ENCODE results near the gene GPR137.

- TF ChIP-seq CTCF (tag by site-specific recombination; IDR thresholded peaks at IDR 0.05) (no peak), ZNF175 (tag by site-specific recombination; IDR thresholded peaks at IDR 0.05) (no peak), ZNF707 (tag by site-specific recombination; IDR thresholded peaks at IDR 0.05) (no peak), PATZ1 (tag by site-specific recombination; IDR thresholded peaks at IDR 0.05) (no peak), ZNF416 (tag by site-specific recombination; IDR thresholded peaks at IDR 0.05) (no peak), TCF7L2 (IDR thresholded peaks at IDR 0.05; ENCODE audit: borderline replicate concordance, low read depth, low read length) (no peak), ZNF16 (tag by site-specific recombination; IDR thresholded peaks at IDR 0.05; ENCODE audit: low read depth) (no peak), ZNF776 (tag by site-specific recombination; IDR thresholded peaks at IDR 0.05; ENCODE audit: borderline replicate concordance) (no peak)
Measured at GRCh38 chr11:64295760-64296159, 10.1 kb downstream of the GPR137 start.
